Measurements from ENCODE around the gene C2orf92. TPM values are rescaled to one million over a fixed set of nuclear protein-coding genes. Genes with fewer than 3 reads are reported as not detected.

The C2orf92 gene
- polyA plus RNA-seq, 2 of the 4 experiments (the other 2 are of a cell fraction), result 1.1 to 2.7 TPM

DNA sequence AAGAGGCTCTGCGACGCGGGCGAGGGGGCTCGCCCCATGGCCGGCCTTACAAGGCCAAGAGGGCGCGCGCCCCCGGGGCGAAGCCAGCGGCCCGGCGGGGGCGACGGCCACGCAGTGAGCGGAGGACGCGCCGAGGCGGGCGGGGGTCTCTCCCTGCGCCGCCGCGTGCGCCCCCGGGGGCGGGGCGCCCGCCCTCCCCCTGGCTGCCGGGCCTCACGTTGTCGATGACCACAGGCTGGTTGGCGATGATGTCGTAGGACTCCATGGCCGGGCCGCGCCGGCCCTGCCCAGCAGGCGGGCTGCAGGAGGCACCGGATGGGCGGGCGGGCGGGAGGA lies 5.9 kb upstream of the C2orf92 start:
- no peak for DNase-seq (ENCODE audit: low read depth in 1 of 2, low spot score in 1 of 2)
- TF ChIP-seq PHF8 (IDR thresholded peaks at IDR 0.05; ENCODE audit: borderline replicate concordance, low read depth) (peak; percentile 26; the same call in 1 of the 2 replicates), HOXB5 (CRISPR knock-in tag; IDR thresholded peaks at IDR 0.05) (0 out of 2 replicates have a peak, but pooled peaks have one; percentile 31), ZFP36 (IDR thresholded peaks at IDR 0.05; ENCODE audit: borderline replicate concordance, partially characterized antibody) (no peak), TFCP2L1 (CRISPR knock-in tag; IDR thresholded peaks at IDR 0.05) (no peak), FOSL2 (IDR thresholded peaks at IDR 0.05) (no peak), FOSL2 (CRISPR knock-in tag; IDR thresholded peaks at IDR 0.05) (no peak), RARB (CRISPR knock-in tag; IDR thresholded peaks at IDR 0.05) (no peak), JUN (IDR thresholded peaks at IDR 0.05) (no peak)
- peak overlapping the region; percentile 96 to 97 for H3K27ac ChIP-seq
- WGBS (ENCODE audit: missing lambda C conversion rate), result 0% methylated on average over 1 of the region's 46 CpGs
- no peaks in the 10 kb centered on the region for H3K9me3 ChIP-seq
- ATAC-seq, result no peak; a peak in 1 of 6 replicates
- FAIRE-seq, result no peak
- ChIA-PET POLR2A (interaction anchor here (1.2 to 4.1 kb wide), 6 partner anchors 10 to 73 kb away, joined by 3 to 76 read pairs (median 6); partner anchors contain the start of genes ANKRD36B and COX5B), CTCF (interaction anchor here (0.5 to 6.2 kb wide), 12 partner anchors 9 to 899 kb away, joined by 3 to 93 read pairs (median 6); no protein-coding TSS in a partner anchor)
- peaks cover 9% of the 10 kb centered on the region for H3K4me1 ChIP-seq
- peak overlapping the region; percentile 95 for H3K4me3 ChIP-seq
- peak overlapping the region; percentile 79 for H3K4me2 ChIP-seq

DNA sequence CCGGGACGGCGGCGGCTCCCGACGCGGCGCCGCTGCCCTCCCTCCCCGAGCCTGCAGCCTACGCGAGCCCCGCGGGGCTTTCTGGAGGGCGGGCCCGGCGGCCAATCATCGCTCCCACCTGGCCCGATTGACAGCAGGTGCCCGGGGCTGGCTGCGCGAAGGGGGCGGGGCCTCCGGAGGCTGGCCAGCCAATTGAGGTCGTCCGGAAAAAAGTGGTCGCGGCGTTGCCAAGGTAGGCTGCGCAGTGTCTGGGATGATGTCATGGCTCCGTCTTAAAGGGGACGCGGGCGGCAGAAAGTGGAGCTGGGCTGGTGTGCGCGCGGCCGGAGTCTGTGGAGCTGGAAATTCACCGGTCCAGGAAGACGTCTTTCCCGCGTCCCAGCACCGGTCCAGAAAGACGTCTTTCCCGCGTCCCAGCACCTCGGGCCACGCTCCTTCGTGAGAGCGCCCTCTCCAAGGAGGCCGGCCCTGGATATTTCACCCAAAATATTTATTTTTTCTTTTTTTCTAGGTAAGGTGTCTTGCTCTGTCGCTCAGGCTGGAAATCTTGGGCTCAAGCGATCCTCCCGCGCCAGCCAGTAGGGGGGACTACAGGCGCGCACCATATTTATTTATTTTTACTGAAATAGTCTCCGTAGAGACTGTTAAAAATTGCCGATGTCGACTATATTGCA lies 5.4 kb upstream of the C2orf92 start, which contains the start of gene ACTR1B:
Gene ACTR1B, minus strand, starts transcription at position 83 of the 674 bp plus-strand sequence. CDS start 154 bp downstream, outside the sequence.
- ChIA-PET CTCF (interaction anchor here (0.5 to 6.2 kb wide), 14 partner anchors 9 to 899 kb away, joined by 3 to 93 read pairs (median 4); no protein-coding TSS in a partner anchor), POLR2A (interaction anchor here (0.8 to 4.1 kb wide), 6 partner anchors 10 to 74 kb away, joined by 3 to 76 read pairs (median 6); partner anchors contain the start of genes ANKRD36B and COX5B)
- TF ChIP-seq JUN (IDR thresholded peaks at IDR 0.05) (peak; percentile 54 to 61; a peak in 3 of 5 replicates), FOSL2 (IDR thresholded peaks at IDR 0.05) (no peak), FOSL2 (CRISPR knock-in tag; IDR thresholded peaks at IDR 0.05) (peak; percentile 52), SMC3 (IDR thresholded peaks at IDR 0.05) (peak; percentile 29; the same call in 1 of the 3 replicates), CTCF (IDR thresholded peaks at IDR 0.05) (peak; percentile 61), POLR2A (IDR thresholded peaks at IDR 0.05; ENCODE audit: low read length) (peak; percentile 65), MAFK (IDR thresholded peaks at IDR 0.05; ENCODE audit: partially characterized antibody) (peak; percentile 78), HMGXB4 (CRISPR knock-in tag; IDR thresholded peaks at IDR 0.05; ENCODE audit: borderline replicate concordance) (0 out of 2 replicates have a peak, but pooled peaks have one; percentile 57), CEBPB (IDR thresholded peaks at IDR 0.05) (no peak; a peak in 1 of 4 replicates), TFCP2L1 (CRISPR knock-in tag; IDR thresholded peaks at IDR 0.05) (no peak), SREBF2 (IDR thresholded peaks at IDR 0.05) (no peak), MYC (IDR thresholded peaks at IDR 0.05; ENCODE audit: borderline replicate concordance, low read length) (peak; percentile 30; the same call in 1 of the 2 replicates), RAD21 (conservative IDR thresholded peaks at IDR 0.05 in 1 of 2, IDR thresholded peaks at IDR 0.05 in 1 of 2) (peak; percentile 30 to 46; a peak in 3 of 5 replicates), BCL3 (IDR thresholded peaks at IDR 0.05) (peak; percentile 55; the same call in 1 of the 3 replicates), RFX5 (IDR thresholded peaks at IDR 0.05) (peak; percentile 94), PHF8 (IDR thresholded peaks at IDR 0.05; ENCODE audit: borderline replicate concordance, low read depth) (peak; percentile 89; the same call in 1 of the 2 replicates)
- TF ChIP-seq, protein P1, sequence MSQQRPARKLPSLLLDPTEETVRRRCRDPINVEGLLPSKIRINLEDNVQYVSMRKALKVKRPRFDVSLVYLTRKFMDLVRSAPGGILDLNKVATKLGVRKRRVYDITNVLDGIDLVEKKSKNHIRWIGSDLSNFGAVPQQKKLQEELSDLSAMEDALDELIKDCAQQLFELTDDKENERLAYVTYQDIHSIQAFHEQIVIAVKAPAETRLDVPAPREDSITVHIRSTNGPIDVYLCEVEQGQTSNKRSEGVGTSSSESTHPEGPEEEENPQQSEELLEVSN (IDR thresholded peaks at IDR 0.05; ENCODE audit: borderline replicate concordance, low read depth), result peak; percentile 90; the same call in 1 of the 2 replicates
- TF ChIP-seq, protein P2, sequence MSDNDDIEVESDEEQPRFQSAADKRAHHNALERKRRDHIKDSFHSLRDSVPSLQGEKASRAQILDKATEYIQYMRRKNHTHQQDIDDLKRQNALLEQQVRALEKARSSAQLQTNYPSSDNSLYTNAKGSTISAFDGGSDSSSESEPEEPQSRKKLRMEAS (IDR thresholded peaks at IDR 0.05), result peak; percentile 82
- TF ChIP-seq, protein P3, sequence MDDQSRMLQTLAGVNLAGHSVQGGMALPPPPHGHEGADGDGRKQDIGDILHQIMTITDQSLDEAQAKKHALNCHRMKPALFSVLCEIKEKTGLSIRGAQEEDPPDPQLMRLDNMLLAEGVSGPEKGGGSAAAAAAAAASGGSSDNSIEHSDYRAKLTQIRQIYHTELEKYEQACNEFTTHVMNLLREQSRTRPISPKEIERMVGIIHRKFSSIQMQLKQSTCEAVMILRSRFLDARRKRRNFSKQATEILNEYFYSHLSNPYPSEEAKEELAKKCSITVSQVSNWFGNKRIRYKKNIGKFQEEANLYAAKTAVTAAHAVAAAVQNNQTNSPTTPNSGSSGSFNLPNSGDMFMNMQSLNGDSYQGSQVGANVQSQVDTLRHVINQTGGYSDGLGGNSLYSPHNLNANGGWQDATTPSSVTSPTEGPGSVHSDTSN (IDR thresholded peaks at IDR 0.05), result peak; percentile 88
- TF ChIP-seq, protein P4, sequence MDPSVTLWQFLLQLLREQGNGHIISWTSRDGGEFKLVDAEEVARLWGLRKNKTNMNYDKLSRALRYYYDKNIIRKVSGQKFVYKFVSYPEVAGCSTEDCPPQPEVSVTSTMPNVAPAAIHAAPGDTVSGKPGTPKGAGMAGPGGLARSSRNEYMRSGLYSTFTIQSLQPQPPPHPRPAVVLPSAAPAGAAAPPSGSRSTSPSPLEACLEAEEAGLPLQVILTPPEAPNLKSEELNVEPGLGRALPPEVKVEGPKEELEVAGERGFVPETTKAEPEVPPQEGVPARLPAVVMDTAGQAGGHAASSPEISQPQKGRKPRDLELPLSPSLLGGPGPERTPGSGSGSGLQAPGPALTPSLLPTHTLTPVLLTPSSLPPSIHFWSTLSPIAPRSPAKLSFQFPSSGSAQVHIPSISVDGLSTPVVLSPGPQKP (IDR thresholded peaks at IDR 0.05; ENCODE audit: low read depth, low read length), result no peak
- H3K9me3 ChIP-seq, result no peaks in the 10 kb centered on the region
- ATAC-seq, result peak; percentile 90 to 95
- H3K27ac ChIP-seq, result peak within 1 kb of the TSS; percentile 96 to 97
- 1% methylated on average over 38 of the region's 60 CpGs for WGBS (ENCODE audit: missing lambda C conversion rate)
- DNase-seq (ENCODE audit: low read depth in 1 of 2, low spot score in 1 of 2), result peak; percentile 85 to 98
- peaks cover 9% of the 10 kb centered on the region for H3K4me1 ChIP-seq
- H3K4me3 ChIP-seq, result peak within 1 kb of the TSS; percentile 95
- H3K4me2 ChIP-seq, result peak within 1 kb of the TSS; percentile 79
- FAIRE-seq, result no peak
